ENCODE results near the gene ZNF646.
A peak's percentile ranks its signal among the peaks of the same experiment; 100 is the strongest.

ZNF646 gene, protein sequence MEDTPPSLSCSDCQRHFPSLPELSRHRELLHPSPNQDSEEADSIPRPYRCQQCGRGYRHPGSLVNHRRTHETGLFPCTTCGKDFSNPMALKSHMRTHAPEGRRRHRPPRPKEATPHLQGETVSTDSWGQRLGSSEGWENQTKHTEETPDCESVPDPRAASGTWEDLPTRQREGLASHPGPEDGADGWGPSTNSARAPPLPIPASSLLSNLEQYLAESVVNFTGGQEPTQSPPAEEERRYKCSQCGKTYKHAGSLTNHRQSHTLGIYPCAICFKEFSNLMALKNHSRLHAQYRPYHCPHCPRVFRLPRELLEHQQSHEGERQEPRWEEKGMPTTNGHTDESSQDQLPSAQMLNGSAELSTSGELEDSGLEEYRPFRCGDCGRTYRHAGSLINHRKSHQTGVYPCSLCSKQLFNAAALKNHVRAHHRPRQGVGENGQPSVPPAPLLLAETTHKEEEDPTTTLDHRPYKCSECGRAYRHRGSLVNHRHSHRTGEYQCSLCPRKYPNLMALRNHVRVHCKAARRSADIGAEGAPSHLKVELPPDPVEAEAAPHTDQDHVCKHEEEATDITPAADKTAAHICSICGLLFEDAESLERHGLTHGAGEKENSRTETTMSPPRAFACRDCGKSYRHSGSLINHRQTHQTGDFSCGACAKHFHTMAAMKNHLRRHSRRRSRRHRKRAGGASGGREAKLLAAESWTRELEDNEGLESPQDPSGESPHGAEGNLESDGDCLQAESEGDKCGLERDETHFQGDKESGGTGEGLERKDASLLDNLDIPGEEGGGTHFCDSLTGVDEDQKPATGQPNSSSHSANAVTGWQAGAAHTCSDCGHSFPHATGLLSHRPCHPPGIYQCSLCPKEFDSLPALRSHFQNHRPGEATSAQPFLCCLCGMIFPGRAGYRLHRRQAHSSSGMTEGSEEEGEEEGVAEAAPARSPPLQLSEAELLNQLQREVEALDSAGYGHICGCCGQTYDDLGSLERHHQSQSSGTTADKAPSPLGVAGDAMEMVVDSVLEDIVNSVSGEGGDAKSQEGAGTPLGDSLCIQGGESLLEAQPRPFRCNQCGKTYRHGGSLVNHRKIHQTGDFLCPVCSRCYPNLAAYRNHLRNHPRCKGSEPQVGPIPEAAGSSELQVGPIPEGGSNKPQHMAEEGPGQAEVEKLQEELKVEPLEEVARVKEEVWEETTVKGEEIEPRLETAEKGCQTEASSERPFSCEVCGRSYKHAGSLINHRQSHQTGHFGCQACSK (N-terminal part only)

GRCh38 chr16:31073970-31074813 is at the start of gene ZNF646, which contains the start of gene ZNF668:
Gene ZNF646, plus strand, starts transcription at chr16:31074422. Its CDS starts 1,903 bp downstream, at chr16:31076325.
Gene ZNF668, minus strand, starts transcription at chr16:31074240. Its CDS starts 9,781 bp downstream, at chr16:31064459.
- DNase-seq (ENCODE audit: low spot score): peak; percentile 100

GRCh38 chr16:31025339-31025738 is 48.9 kb upstream of the ZNF646 start:
- DNase-seq (ENCODE audit: low spot score): no peak

GRCh38 chr16:31029272-31029671 is 45.0 kb upstream of the ZNF646 start:
- no peak for DNase-seq (ENCODE audit: low spot score)

GRCh38 chr16:31031276-31031675 is 42.9 kb upstream of the ZNF646 start:
- no peak for DNase-seq (ENCODE audit: low spot score)

GRCh38 chr16:31032736-31033708 is 41.2 kb upstream of the ZNF646 start, which contains the start of gene STX4:
Gene STX4, plus strand, starts transcription at chr16:31033558. Its CDS starts 248 bp downstream, at chr16:31033806.
- peak; percentile 99 for DNase-seq (ENCODE audit: low spot score)

GRCh38 chr16:31033709-31034492 is 40.3 kb upstream of the ZNF646 start:
- peak; percentile 87 for DNase-seq (ENCODE audit: low spot score)

DNA sequence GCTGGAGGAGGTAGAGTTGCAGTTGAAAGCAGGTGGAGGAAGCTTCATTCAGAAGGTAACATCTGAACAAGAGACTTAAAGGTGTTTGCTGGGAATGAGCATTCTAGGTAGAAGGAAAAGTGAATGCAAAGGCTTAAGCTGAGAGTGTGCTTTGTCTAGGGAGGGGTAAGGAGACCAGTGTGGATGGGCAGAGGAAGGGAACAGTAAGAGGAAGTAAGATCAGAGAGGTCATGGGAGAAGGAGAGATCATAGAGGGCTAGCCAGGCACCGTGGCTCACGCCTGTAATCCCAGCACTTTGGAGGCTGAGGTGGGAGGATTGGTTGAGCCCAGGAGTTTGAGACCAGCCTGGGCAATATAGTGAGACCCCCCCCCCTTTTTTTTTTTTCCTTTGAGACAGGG is 37.5 kb upstream of the ZNF646 start:
- DNase-seq (ENCODE audit: low spot score): no peak

DNA sequence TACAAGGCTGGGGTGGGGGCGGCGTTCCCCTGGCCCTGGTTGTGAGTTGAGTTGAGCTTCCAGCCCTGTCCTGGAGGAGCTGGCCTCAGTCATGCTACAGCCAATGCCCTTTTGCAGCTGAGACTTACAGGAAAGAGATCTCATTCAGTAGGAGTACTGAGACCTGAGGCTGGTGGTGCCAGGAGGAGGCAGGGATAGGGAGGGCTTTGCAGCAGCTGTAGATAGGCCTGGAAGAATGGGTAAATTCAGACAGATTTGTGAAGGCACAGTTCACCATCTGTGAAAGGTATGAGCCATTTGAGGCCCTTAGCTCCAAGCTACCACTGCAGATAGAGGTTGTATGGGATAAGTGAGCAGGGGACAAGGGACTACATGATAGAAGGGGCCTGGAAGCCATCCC is 35.2 kb upstream of the ZNF646 start:
- DNase-seq (ENCODE audit: low spot score): no peak

DNA sequence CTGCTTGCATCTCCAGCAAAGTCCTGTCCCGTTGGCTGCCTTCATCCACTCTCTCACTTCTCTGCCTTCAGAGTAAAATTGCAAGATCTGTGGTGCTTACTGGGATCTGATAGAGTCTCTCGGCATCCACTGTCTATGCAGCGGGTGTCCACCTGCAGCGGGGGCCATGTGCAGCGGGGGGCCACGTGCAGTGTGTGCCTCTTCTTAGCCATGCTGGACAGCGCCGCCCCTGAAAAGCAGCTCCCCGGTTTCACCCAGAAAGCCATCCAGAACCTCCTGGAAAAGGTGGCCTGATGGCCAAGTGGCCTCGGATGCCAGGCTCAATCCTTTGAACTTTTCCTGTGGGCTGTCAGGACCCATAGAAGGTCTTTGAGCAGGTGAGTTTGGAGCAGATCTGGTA is 31.4 kb upstream of the ZNF646 start:
- no peak for DNase-seq (ENCODE audit: low spot score)

DNA sequence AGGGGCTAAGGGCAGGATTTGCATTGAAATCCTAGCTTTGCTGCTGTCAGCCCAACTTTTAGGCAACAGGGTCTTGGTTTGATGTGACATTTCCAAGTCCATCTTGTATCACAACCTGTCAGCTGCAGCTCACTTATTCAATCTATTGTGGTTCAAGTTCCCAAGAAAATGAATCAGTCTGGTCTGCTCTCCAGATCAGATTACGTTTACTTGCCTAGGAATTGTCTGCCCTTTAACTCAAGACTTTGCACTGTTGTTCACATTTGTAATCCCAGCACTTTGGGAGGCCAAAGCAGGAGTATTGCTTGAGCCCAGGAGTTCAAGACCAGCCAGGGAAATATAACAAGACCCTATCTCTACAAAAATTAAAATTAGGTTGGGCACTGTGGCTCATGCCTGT is 30.9 kb upstream of the ZNF646 start:
- DNase-seq (ENCODE audit: low spot score): no peak

DNA sequence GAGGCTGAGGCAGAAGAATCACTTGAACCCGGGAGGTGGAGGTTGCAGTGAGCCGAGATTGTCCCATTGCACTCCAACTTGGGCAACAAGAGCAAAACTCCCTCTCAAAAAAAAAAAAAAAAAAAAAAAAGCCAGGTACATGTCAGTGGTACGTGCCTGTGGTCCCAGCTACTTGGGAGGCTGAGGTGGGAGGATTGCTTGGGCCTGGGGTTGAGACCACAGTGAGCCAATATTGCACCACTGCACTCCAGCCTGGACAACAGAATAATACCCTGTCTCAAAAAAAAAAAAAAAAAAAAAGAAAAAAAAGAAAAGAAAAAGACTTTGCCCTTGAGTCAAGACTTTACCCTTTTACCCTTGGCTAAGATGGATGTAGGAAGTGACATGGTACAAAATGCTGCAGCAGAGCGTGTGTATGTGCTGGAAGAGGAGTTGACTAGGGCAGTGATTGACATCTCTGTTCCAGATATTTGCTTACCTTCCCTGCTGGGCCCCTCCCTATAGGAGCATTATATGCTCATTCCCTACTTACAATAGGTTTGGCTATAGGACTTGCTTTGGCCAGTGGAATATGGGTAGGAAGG is 30.2 kb upstream of the ZNF646 start:
- no peak for DNase-seq (ENCODE audit: low spot score)

- no peak for DNase-seq (ENCODE audit: low spot score)
These were observed 23.8 kb upstream of the ZNF646 start for GRCh38 chr16:31050280-31051030.

GRCh38 chr16:31052114-31052513 is 22.1 kb upstream of the ZNF646 start:
- DNase-seq (ENCODE audit: low spot score): peak; percentile 96

DNA sequence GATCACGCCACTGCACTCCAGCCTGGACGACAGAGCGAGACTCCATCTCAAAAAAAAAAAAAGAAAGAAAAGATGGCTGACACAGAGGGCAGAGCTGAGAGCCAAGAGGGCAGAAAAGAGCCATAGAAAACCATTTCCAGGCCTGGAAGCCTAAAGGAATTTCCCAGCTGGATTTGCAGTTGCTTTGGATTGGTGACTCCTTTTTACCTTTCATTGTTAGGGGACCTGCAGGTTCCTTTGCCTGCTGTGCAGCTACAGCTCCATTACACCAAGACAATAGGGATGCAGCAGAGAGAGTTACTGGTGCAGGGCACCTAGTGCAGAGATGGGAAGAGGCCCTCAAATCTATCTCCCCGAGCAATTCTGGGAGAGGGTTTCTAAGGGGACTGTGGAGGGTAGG is 18.6 kb upstream of the ZNF646 start:
- no peak for DNase-seq (ENCODE audit: low spot score)

DNA sequence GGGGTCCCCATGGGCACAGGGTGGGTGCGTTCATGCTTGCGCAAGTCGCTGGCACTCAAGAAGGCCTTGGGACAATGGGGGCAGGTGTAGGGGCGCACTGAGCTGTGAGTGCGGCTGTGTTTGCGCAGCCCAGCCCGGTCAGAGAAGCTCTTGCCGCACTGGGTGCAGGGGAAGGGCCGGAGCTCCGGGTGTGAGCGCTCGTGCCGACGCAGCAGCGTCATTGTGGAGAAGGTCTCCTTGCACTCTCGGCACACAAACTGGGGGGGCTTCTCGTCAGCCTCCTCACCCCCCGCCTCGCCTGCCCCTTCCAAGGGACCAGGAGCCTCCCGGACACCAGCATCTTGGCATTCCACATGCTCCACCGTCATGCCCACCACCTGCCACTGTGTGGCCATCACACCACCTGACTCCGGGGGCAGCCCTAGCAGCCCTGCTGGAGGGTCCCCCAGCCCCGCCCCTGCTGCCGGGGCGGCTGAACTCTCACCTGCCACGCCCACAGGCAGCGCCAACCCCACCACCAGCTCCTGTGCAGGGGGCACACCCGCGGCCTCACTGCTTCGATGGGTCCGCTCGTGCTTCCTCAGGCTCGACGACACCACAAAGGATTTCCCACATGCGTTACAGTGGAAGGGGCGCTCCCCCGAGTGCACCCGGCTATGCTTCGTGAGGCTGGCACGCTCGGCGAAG is 13.0 kb upstream of the ZNF646 start:
- DNase-seq (ENCODE audit: low spot score): no peak

- no peak for DNase-seq (ENCODE audit: low spot score)
These were observed 12.3 kb upstream of the ZNF646 start for GRCh38 chr16:31061813-31062440.

DNA sequence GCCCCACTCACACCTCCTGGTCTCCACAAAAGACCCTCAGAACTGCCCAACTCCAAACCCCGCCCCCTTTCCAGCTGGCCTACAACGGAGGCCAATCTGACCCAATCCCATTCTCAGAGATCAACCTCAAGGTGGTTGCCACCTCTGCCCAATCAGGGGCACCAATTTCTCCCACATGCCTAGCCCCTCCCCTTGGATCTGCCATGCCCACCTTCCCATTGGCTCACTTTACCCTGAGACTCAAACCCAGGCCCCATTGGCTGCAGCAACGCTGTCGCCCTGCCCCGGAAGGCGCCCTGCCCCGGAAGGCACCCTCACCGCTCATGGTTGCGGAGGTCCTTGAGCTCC is 10.8 kb upstream of the ZNF646 start:
- no peak for DNase-seq (ENCODE audit: low spot score)

Measured in RKO (cell line).